Lower lobe of right lung (tissue), 2 donors: ENCODE measurements around the gene OR51B5. TPM values are rescaled to one million over a fixed set of nuclear protein-coding genes. Genes with fewer than 3 reads are reported as not detected.

Source experiments
- ATAC-seq, 2 donors: fragments of 200-7000 bp; cut with Tn5 transposase; one replicate each; pipeline ENCODE4 v1.9.1; 2020 to 2022; ENCODE audit warnings: mild to moderate bottlenecking in 2 of 2, moderate library complexity in 2 of 2
- DNase-seq: peaks from one replicate; pipeline ENCODE4 v3.0.0-alpha.2; 2020
- H3K27ac ChIP-seq: fragments of 200-600 bp; one replicate; pipeline ENCODE4 v1.8.0; 2022
- H3K27me3 ChIP-seq: fragments of 200-600 bp; one replicate; pipeline ENCODE4 v1.8.0; 2022; ENCODE audit warnings: low read depth
- H3K36me3 ChIP-seq: fragments of 200-600 bp; one replicate; pipeline ENCODE4 v1.8.0; 2022; ENCODE audit warnings: mild to moderate bottlenecking
- H3K4me1 ChIP-seq: fragments of 200-600 bp; one replicate; pipeline ENCODE4 v1.8.0; 2022
- H3K4me3 ChIP-seq: fragments of 200-600 bp; one replicate; pipeline ENCODE4 v1.8.0; 2022; ENCODE audit warnings: mild to moderate bottlenecking
- H3K9me3 ChIP-seq: fragments of 200-600 bp; one replicate; pipeline ENCODE4 v1.8.0; 2022
- intact Hi-C: fragments of 100-400 bp; cut with DNase I; formaldehyde crosslinking; loops from one replicate; pipeline ENCODE4 v1.11.0; 2022
- long read RNA-seq: library from polyadenylated mRNA; unstranded; transcript quantifications from one replicate; pipeline ENCODE4 v2.0.0, GENCODE V29; 2021
- total RNA-seq: library from RNA; stranded (reverse); fragmentation: NEBNext Ultra II Directional; extraction: Animal tissue kit (Norgen Biotek cat#: 25700); gene quantifications from one replicate; pipeline ENCODE4 v1.2.1, GENCODE V29; 2021
- TF ChIP-seq, protein P1 (sequence below): fragments of 200-600 bp; IDR thresholded peaks from one replicate; pipeline ENCODE4 v1.8.0; 2022; ENCODE audit warnings: antibody characterized with exemption, mild to moderate bottlenecking
- donor health status: DM: no; HTN: yes; CAD: no; lungs with severe emphysema.

The OR51B5 gene, protein sequence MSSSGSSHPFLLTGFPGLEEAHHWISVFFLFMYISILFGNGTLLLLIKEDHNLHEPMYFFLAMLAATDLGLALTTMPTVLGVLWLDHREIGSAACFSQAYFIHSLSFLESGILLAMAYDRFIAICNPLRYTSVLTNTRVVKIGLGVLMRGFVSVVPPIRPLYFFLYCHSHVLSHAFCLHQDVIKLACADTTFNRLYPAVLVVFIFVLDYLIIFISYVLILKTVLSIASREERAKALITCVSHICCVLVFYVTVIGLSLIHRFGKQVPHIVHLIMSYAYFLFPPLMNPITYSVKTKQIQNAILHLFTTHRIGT
- not detected for total RNA-seq
- long read RNA-seq: 0 reads

DNA sequence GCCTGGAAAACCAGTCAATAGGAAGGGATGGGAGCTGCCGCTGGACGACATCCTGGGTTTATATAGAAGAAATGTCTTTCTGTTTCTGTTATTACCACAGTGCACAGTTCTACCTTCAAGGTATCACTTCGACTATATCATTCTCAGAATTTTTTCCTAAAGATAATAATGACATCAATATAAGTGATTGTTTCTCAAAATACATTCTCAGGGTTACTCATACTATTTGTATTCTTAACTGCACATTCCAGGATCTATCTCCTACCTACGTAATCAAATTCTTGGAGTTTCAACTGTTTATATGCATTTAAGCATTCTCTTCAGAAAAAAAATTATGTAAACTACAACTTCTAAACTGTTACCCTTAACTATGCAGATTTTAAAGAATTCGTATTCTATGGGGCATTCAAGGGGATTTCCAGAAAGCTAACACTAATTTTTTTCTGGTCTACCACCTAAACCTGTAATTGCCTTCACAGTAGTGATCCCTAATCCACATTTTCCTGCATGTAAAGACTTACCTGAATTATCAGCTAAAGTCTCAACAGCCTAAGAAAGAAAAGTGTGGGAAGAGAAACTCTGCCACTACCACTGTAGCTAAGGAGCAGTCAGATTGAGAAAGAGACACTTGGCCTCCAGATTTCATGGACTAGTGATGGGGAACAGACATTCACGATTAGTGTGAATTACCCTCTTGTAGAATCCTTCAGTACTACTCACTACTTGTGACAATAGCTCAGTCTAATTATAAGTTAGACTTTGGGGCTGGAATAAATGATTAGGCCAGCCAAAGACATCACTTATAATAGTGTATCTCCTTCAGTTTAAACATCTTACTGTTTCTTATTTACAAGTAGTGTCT is at the start of gene OR51B5:
OR51B5 (minus strand) TSS at position 51 of the 862 bp plus-strand sequence; CDS start at position 51, 0 bp downstream.
- TF ChIP-seq, protein P1, sequence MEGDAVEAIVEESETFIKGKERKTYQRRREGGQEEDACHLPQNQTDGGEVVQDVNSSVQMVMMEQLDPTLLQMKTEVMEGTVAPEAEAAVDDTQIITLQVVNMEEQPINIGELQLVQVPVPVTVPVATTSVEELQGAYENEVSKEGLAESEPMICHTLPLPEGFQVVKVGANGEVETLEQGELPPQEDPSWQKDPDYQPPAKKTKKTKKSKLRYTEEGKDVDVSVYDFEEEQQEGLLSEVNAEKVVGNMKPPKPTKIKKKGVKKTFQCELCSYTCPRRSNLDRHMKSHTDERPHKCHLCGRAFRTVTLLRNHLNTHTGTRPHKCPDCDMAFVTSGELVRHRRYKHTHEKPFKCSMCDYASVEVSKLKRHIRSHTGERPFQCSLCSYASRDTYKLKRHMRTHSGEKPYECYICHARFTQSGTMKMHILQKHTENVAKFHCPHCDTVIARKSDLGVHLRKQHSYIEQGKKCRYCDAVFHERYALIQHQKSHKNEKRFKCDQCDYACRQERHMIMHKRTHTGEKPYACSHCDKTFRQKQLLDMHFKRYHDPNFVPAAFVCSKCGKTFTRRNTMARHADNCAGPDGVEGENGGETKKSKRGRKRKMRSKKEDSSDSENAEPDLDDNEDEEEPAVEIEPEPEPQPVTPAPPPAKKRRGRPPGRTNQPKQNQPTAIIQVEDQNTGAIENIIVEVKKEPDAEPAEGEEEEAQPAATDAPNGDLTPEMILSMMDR: no peak
- Histone ChIP-seq H3K36me3 (no peaks in the 10 kb centered on the region), H3K27me3 (no peaks in the 10 kb centered on the region), H3K4me3 (no peak within 1 kb of the TSS), H3K9me3 (no peaks in the 10 kb centered on the region), H3K4me1 (no peaks in the 10 kb centered on the region), H3K27ac (no peak within 1 kb of the TSS)
- intact Hi-C loops: no loop called here
- DNase-seq (no peak), ATAC-seq (no peak)

DNA sequence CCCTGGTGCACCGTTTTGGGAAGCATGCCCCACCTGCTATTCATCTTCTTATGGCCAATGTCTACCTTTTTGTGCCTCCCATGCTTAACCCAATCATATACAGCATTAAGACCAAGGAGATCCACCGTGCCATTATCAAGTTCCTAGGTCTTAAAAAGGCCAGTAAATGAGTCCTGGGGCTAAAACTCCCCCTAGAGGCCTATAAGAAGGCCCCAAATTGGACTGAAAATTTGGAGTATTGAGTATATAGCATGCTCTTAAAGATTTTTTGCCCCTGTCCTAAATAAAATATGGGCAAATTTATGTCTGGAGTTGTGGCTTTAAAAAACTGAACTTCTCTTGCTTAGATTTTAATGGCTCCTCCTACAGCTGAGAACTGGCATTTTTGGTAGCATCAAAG is 46.9 kb upstream of the OR51B5 start:
- Histone ChIP-seq H3K27me3 (no peaks in the 10 kb centered on the region), H3K27ac (no peak overlapping the region), H3K36me3 (no peaks in the 10 kb centered on the region), H3K9me3 (no peaks in the 10 kb centered on the region), H3K4me1 (no peaks in the 10 kb centered on the region), H3K4me3 (no peak overlapping the region)
- ATAC-seq (no peak), DNase-seq (no peak)
- TF ChIP-seq, protein P1: no peak
- intact Hi-C loops: no loop called here

DNA sequence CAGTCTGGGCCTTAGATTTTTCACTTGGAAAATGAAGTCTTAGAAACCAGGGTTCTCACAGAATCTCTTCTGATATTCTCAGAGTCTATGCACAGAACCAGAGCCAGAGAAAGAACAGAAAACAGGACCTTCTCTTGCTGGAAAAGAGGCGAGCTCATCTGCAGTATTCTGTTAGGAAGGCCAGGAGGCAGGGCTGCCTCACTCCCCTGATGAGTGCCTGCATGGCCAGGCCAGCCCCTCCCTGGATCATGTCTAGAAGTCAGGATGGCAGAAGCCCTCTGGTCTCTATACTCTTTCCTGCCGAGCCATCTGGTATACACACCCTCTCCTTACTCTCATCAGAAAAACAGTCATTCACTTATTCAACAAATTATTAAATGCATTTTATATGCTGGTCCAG is 41.0 kb upstream of the OR51B5 start:
- DNase-seq (no peak), ATAC-seq (no peak)
- H3K27ac ChIP-seq: no peak overlapping the region
- H3K9me3 ChIP-seq: no peaks in the 10 kb centered on the region
- no peaks in the 10 kb centered on the region for H3K4me1 ChIP-seq
- H3K36me3 ChIP-seq: no peaks in the 10 kb centered on the region
- no peak overlapping the region for H3K4me3 ChIP-seq
- TF ChIP-seq, protein P1: no peak
- intact Hi-C loops: loop anchor here (5.0 kb wide), 1 partner anchor 262 kb away; no protein-coding TSS in a partner anchor
- H3K27me3 ChIP-seq: no peaks in the 10 kb centered on the region

DNA sequence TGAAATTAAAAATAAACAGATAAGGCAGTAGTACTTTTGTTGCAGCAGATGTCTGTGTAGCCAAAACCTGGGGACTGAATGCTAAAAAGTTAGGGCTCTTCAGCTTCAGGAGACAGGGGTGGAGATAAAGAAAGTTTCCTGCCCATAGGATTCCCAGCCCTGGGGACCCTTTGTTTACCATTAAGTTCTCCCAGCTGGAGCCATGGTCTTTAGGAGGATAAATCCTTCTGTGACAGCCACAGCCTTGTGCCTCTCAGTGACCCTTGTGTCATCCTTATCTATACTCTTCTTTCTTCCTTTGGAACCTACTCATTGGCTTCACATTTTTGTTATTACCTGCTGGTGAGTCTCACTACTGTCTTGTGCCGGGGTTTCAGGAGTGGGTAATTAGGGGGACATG is 40.3 kb upstream of the OR51B5 start, which contains the start of gene OR51M1:
OR51M1 (plus strand) TSS at position 237 of the 400 bp plus-strand sequence. CDS start 5,587 bp downstream, outside the sequence.
- intact Hi-C loops: loop anchor here (5.0 kb wide), 1 partner anchor 261 kb away; no protein-coding TSS in a partner anchor
- ATAC-seq: no peak
- DNase-seq: no peak
- Histone ChIP-seq H3K9me3 (no peaks in the 10 kb centered on the region), H3K4me1 (no peaks in the 10 kb centered on the region), H3K27ac (no peak within 1 kb of the TSS), H3K4me3 (no peak within 1 kb of the TSS), H3K36me3 (no peaks in the 10 kb centered on the region), H3K27me3 (no peaks in the 10 kb centered on the region)
- TF ChIP-seq, protein P1: no peak

DNA sequence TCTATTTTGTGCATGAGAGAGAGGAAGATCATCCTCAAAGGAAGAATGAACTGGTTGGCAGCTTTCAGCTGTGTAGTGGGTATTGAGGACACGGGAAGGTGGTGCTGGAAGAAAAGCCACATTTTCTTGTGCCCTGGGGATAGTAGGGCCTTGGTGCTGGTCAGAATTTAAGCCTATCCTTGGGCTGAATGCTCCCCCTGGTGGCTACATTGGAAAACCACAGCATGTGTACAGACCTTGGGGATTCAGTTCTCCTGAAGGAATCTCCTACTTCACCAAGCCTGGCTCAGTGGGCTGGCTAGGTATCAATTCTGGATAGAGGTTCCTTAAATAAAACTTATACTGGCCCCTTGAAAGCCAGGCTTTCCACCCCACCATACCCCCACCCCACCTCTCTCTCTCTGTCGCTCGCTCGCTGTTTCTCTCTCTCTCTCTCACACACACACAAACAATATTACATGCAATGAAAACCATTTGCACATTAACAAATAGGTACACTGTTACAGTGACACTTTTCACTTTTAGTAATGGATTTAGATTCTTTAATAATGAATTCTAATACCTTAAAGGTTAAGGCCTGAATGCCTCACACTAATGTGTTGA is 37.5 kb upstream of the OR51B5 start:
- Histone ChIP-seq H3K27ac (no peak overlapping the region), H3K4me3 (no peak overlapping the region), H3K4me1 (no peaks in the 10 kb centered on the region), H3K9me3 (no peaks in the 10 kb centered on the region), H3K36me3 (no peaks in the 10 kb centered on the region), H3K27me3 (no peaks in the 10 kb centered on the region)
- intact Hi-C loops: loop anchor here (5.0 kb wide), 1 partner anchor 259 kb away; no protein-coding TSS in a partner anchor
- ATAC-seq: peak; percentile 75 to 82
- DNase-seq: no peak
- TF ChIP-seq, protein P1: peak; percentile 65
